HG02588 (cell line): Measurements from ENCODE around the gene GBGT1.

Experiments
- ATAC-seq: cut with Tn5 transposase; IDR thresholded peaks from one replicate; pipeline ENCODE4 v1.9.1; 2021; ENCODE audit warnings: mild to moderate bottlenecking, moderate library complexity; ENCODE audit not compliant: unreplicated experiment

GBGT1 gene

DNA sequence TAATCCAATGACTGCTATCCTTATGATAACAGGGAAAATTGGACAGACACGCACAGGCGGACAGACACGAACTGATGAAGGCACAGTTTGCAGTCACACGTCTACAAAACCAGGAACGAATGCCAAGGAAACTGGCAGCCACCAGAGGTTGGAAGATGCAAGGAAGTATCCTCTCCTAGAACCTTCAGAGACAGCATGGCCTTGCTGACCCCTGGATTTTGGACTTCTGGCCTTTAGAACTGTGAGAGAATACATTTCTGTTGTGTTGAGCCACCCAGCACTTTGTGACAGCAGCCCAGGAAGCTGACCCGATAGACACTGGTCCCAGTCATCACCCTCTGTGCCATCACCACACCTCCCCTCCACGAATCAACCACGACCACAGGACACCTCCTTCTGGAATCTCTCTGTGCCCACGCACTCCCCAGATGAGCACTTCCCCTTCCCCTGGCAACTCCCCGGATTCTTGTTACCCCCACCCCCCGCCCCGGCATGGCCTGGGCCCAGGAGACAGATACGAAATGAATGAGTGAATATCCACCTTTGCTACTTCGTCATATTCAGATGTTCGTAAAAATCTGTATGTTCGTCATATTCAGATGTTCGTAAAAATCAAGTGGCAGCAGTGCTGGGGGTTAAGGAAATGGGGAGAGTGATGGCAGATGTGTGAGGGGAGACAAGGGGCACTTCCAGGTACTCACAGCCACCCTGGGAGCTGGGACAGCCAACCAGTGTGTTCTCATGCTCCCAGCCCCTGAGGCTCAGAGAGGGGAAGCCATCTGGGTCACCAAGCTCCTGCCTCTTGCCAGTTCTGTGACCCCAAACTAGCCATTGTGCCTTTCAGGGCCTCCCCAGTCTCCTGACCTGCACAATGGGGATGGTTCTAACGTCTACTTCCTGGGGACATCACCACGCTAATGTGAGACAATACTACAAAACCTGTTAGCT is 18.5 kb downstream of the GBGT1 start:
- no peak for ATAC-seq

- ATAC-seq, result no peak
Measured at GRCh38 chr9:133144142-133144903, 19.4 kb downstream of the GBGT1 start.

DNA sequence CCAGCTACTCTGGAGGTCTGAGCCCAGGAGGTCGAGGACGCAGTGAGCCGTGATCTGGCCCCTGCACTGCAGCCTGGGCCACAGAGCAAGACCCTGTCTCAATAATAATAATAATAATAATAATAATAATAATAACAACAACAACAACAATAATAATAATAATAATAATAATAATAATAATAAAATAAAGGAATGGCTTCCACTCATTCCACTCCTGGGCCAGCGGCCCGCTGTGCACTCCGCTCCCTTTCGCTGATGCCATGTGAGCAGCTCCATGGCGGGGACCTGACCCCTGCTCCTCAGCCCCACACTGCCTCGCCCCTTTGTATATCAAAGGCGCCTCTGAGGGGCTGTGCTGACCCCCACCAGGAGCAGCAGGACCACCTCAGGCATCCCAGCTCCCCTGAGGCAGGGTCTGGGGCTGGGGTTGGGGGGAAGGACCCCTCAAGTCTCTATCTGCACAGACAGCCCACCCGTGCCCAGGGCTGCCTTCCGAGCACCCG is 20.0 kb downstream of the GBGT1 start:
- ATAC-seq, result no peak

GRCh38 chr9:133142684-133143622 is 20.8 kb downstream of the GBGT1 start:
- ATAC-seq, result no peak

GRCh38 chr9:133141833-133142595 is 21.7 kb downstream of the GBGT1 start:
- ATAC-seq, result no peak

- no peak for ATAC-seq
Measured at GRCh38 chr9:133140606-133141005, 23.1 kb downstream of the GBGT1 start.

- no peak for ATAC-seq
Measured at GRCh38 chr9:133140174-133140505, 23.6 kb downstream of the GBGT1 start.

GRCh38 chr9:133139246-133140173 is 24.2 kb downstream of the GBGT1 start:
- ATAC-seq, result no peak

- no peak for ATAC-seq
Measured at GRCh38 chr9:133137451-133138231, 26.1 kb downstream of the GBGT1 start.

- no peak for ATAC-seq
Measured at GRCh38 chr9:133135146-133135745, 28.5 kb downstream of the GBGT1 start.

- ATAC-seq, result no peak
Measured at GRCh38 chr9:133134388-133135145, 29.1 kb downstream of the GBGT1 start.

DNA sequence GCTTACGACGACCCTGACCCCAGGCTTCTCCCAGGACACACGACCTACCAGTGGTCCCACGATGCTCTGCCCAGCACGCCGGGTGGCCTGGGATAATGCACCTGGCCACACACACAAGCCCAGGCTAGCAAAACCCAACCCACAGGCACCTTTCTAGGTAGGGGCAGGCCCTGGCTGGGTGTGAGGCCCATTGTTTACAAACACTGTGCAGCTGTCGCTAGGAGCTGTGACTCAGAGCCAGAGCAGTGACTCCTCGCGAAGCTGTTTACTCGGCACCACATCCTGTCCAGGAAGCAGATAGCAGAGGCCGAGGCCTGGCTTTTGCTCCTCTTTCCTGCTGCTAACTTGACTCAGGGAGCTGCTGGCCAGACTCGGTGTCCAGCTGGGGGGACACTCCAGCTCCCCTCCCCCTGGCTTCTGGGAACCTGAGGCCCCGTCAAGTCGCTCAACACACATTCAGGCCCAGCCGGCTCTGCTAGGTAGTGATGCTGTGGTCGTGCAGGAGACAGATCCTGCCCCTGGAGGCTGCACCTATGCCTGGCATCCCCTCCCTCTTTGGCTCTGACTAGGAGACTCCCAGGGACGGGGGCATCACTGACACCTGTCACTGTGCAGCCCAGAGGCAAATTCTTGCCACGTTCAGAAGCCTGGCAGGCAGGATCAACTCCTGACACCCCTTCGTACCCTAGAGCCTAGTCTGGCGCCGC is 29.9 kb downstream of the GBGT1 start:
- peak; percentile 65 for ATAC-seq

- ATAC-seq, result no peak
Measured at GRCh38 chr9:133132174-133132573, 31.5 kb downstream of the GBGT1 start.

- no peak for ATAC-seq
Measured at GRCh38 chr9:133131506-133131905, 32.2 kb downstream of the GBGT1 start.

GRCh38 chr9:133130685-133131244 is 32.9 kb downstream of the GBGT1 start:
- no peak for ATAC-seq
